Measurements from ENCODE around the gene UROC1.

UROC1 gene

GRCh38 chr3:126435456-126436315 is 81.9 kb downstream of the UROC1 start:
- TF ChIP-seq CTCF (conservative IDR thresholded peaks at IDR 0.05; ENCODE audit: control insufficient read depth, insufficient read depth, low read depth, low read length) = no peak
- no peak for DNase-seq (ENCODE audit: low read depth)
- H3K4me3 ChIP-seq (ENCODE audit: control insufficient read depth, low read depth, low read length) = no peak overlapping the region

- no peak overlapping the region for H3K4me3 ChIP-seq (ENCODE audit: control insufficient read depth, low read depth, low read length)
- no peak for TF ChIP-seq CTCF (conservative IDR thresholded peaks at IDR 0.05; ENCODE audit: control insufficient read depth, insufficient read depth, low read depth, low read length)
- DNase-seq (ENCODE audit: low read depth) = no peak
Observed at GRCh38 chr3:126434931-126435411, 82.6 kb downstream of the UROC1 start.

GRCh38 chr3:126434264-126434590 is 83.3 kb downstream of the UROC1 start:
- no peak for DNase-seq (ENCODE audit: low read depth)
- H3K4me3 ChIP-seq (ENCODE audit: control insufficient read depth, low read depth, low read length) = no peak overlapping the region
- TF ChIP-seq CTCF (conservative IDR thresholded peaks at IDR 0.05; ENCODE audit: control insufficient read depth, insufficient read depth, low read depth, low read length) = no peak

- DNase-seq (ENCODE audit: low read depth) = no peak
- TF ChIP-seq CTCF (conservative IDR thresholded peaks at IDR 0.05; ENCODE audit: control insufficient read depth, insufficient read depth, low read depth, low read length) = no peak
Observed at GRCh38 chr3:126433496-126434263, 83.9 kb downstream of the UROC1 start.

GRCh38 chr3:126433105-126433430 is 84.5 kb downstream of the UROC1 start:
- no peak overlapping the region for H3K4me3 ChIP-seq (ENCODE audit: control insufficient read depth, low read depth, low read length)
- DNase-seq (ENCODE audit: low read depth) = no peak
- no peak for TF ChIP-seq CTCF (conservative IDR thresholded peaks at IDR 0.05; ENCODE audit: control insufficient read depth, insufficient read depth, low read depth, low read length)

More at GRCh38 chr3:126433496-126434263, 83.9 kb downstream of the UROC1 start:
- H3K4me3 ChIP-seq (ENCODE audit: control insufficient read depth, low read depth, low read length) = no peak overlapping the region

- H3K4me3 ChIP-seq (ENCODE audit: control insufficient read depth, low read depth, low read length) = no peak overlapping the region
- DNase-seq (ENCODE audit: low read depth) = peak; percentile 61
- no peak for TF ChIP-seq CTCF (conservative IDR thresholded peaks at IDR 0.05; ENCODE audit: control insufficient read depth, insufficient read depth, low read depth, low read length)
Observed at GRCh38 chr3:126432361-126433104, 85.0 kb downstream of the UROC1 start.

Data from fibroblast of mammary gland (primary cell).